ENCODE results near the gene XPO1. TPM values are rescaled to one million over a fixed set of nuclear protein-coding genes. Genes with fewer than 3 reads are reported as not detected.

XPO1 gene
- total RNA-seq, 2 donors from 2014 or later: 264 to 315 TPM

- Mint-ChIP-seq H3K36me3 (ENCODE audit: low read depth) (peaks cover 79% of the 10 kb centered on the region), H3K9me3 (no peaks in the 10 kb centered on the region), H3K4me3 (no peak overlapping the region), H3K27me3 (ENCODE audit: insufficient read depth) (no peaks in the 10 kb centered on the region), H3K27ac (no peak overlapping the region), H3K4me1 (no peaks in the 10 kb centered on the region)
- Histone ChIP-seq H3K36me3 (ENCODE audit: control insufficient read depth, insufficient read depth, low read length) (peaks cover 92% of the 10 kb centered on the region), H3K9ac (ENCODE audit: extremely low read depth, low read length, poor library complexity, severe bottlenecking) (no peak overlapping the region), H3K9me3 (ENCODE audit: control insufficient read depth, low read length) (no peaks in the 10 kb centered on the region), H3K27me3 (ENCODE audit: control insufficient read depth, insufficient read depth, low read length, poor library complexity, severe bottlenecking) (no peaks in the 10 kb centered on the region), H3K4me3 (ENCODE audit: low read length) (no peak overlapping the region), H3K27ac (ENCODE audit: low read depth, low read length) (no peak overlapping the region), H3K4me1 (ENCODE audit: control insufficient read depth, insufficient read depth, low read length) (no peaks in the 10 kb centered on the region)
- DNase-seq: no peak
- 100% methylated on average over 1 to 2 of the region's 2 CpGs for WGBS, 2 experiments (ENCODE audit: insufficient coverage in 1 of 2, insufficient read length in 1 of 2)
- TF ChIP-seq CTCF (conservative IDR thresholded peaks at IDR 0.05): no peak
These were observed 39.1 kb downstream of the XPO1 start for GRCh38 chr2:61499060-61499459.

GRCh38 chr2:61493523-61493942 is 44.6 kb downstream of the XPO1 start:
- no peaks in the 10 kb centered on the region for H3K9me3 ChIP-seq (ENCODE audit: control insufficient read depth, low read length)
- no peak overlapping the region for H3K27ac ChIP-seq (ENCODE audit: low read depth, low read length)
- H3K27ac Mint-ChIP-seq: peak overlapping the region; percentile 39
- H3K9me3 Mint-ChIP-seq: no peaks in the 10 kb centered on the region
- H3K27me3 Mint-ChIP-seq (ENCODE audit: insufficient read depth): no peaks in the 10 kb centered on the region
- H3K4me1 Mint-ChIP-seq: no peaks in the 10 kb centered on the region
- H3K4me3 Mint-ChIP-seq: no peak overlapping the region
- no peak for TF ChIP-seq CTCF (conservative IDR thresholded peaks at IDR 0.05)
- H3K9ac ChIP-seq (ENCODE audit: extremely low read depth, low read length, poor library complexity, severe bottlenecking): no peak overlapping the region
- WGBS, 2 experiments (ENCODE audit: insufficient coverage in 1 of 2, insufficient read length in 1 of 2): 98 to 100% methylated on average over 2 of the region's 2 CpGs
- H3K4me3 ChIP-seq (ENCODE audit: low read length): no peak overlapping the region
- no peaks in the 10 kb centered on the region for H3K27me3 ChIP-seq (ENCODE audit: control insufficient read depth, insufficient read depth, low read length, poor library complexity, severe bottlenecking)
- H3K4me1 ChIP-seq (ENCODE audit: control insufficient read depth, insufficient read depth, low read length): no peaks in the 10 kb centered on the region
- H3K36me3 ChIP-seq (ENCODE audit: control insufficient read depth, insufficient read depth, low read length): peaks cover 85% of the 10 kb centered on the region
- H3K36me3 Mint-ChIP-seq (ENCODE audit: low read depth): peaks cover 80% of the 10 kb centered on the region
- no peak for DNase-seq

DNA sequence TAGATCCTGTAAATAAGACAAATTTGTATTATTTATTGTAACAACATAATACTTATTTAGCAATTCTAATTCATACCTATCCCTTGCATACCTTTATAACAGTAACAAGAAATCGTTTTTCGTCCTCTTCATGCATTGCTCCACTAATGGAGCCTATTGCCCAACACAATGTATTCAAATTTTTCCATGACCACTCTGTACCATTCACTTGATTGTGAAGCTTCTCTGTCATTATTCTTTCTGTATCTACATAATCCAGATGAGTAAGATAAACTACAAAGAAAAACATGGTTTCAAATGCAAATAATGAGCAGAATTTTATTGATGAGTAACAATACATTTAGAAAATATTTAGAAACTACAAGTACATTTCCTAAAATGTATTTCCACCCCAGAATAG is 45.7 kb downstream of the XPO1 start:
- 95 to 100% methylated on average over 2 of the region's 2 CpGs for WGBS, 2 experiments (ENCODE audit: insufficient coverage in 1 of 2, insufficient read length in 1 of 2)
- H3K9ac ChIP-seq (ENCODE audit: extremely low read depth, low read length, poor library complexity, severe bottlenecking): no peak overlapping the region
- Mint-ChIP-seq H3K27ac (no peak overlapping the region), H3K9me3 (no peaks in the 10 kb centered on the region), H3K27me3 (ENCODE audit: insufficient read depth) (no peaks in the 10 kb centered on the region), H3K4me1 (no peaks in the 10 kb centered on the region), H3K36me3 (ENCODE audit: low read depth) (peaks cover 81% of the 10 kb centered on the region), H3K4me3 (no peak overlapping the region)
- no peaks in the 10 kb centered on the region for H3K4me1 ChIP-seq (ENCODE audit: control insufficient read depth, insufficient read depth, low read length)
- no peak for TF ChIP-seq CTCF (conservative IDR thresholded peaks at IDR 0.05)
- no peak overlapping the region for H3K4me3 ChIP-seq (ENCODE audit: low read length)
- peaks cover 85% of the 10 kb centered on the region for H3K36me3 ChIP-seq (ENCODE audit: control insufficient read depth, insufficient read depth, low read length)
- no peaks in the 10 kb centered on the region for H3K27me3 ChIP-seq (ENCODE audit: control insufficient read depth, insufficient read depth, low read length, poor library complexity, severe bottlenecking)
- H3K27ac ChIP-seq (ENCODE audit: low read depth, low read length): no peak overlapping the region
- no peak for DNase-seq
- no peaks in the 10 kb centered on the region for H3K9me3 ChIP-seq (ENCODE audit: control insufficient read depth, low read length)
